GM10248 (cell line): ENCODE data around the gene GNB1.
A peak's percentile ranks its signal among the peaks of the same experiment; 100 is the strongest.
"Not testable (repeated sequence)": the region's sequence is repeated elsewhere in the genome, so short reads cannot be mapped to it uniquely, and the experiment has no call there.

Source experiments
- CTCF ChIA-PET: fragments of 300-600 bp; sonication (Branson Sonifier 250); formaldehyde crosslinking; extraction: SDS; loops from one replicate; lab custom pipeline; 2021; ENCODE audit warnings: antibody characterized with exemption; lab: Yijun Ruan, JAX
- POLR2A ChIA-PET: fragments of 350-650 bp; sonication (Branson Sonifier 250); formaldehyde crosslinking; extraction: SDS; loops from one replicate; lab custom pipeline; 2020; ENCODE audit warnings: antibody characterized with exemption; lab: Yijun Ruan, JAX
- DNase-seq: peaks from one replicate; pipeline ENCODE4 v3.0.0; 2012; ENCODE audit errors: extremely low spot score
- CTCF ChIP-seq: IDR thresholded peaks from 2 replicates; pipeline ENCODE4 v1.5.1; 2012; ENCODE audit warnings: mild to moderate bottlenecking, low read depth; ENCODE audit errors: extremely low read depth, missing control alignments, control extremely low read depth

The GNB1 gene

GRCh38 chr1:1872329-1872994, 18.4 kb downstream of the GNB1 start:
- no peak for DNase-seq
- POLR2A ChIA-PET = no interaction called here
- no peak for TF ChIP-seq CTCF
- CTCF ChIA-PET = interaction anchor here (1.4 to 2.2 kb wide), 4 partner anchors 13 to 33 kb away, joined by 3 to 5 read pairs (median 4); no protein-coding TSS in a partner anchor

GRCh38 chr1:1869469-1869868, 21.4 kb downstream of the GNB1 start:
- no peak for DNase-seq
- ChIA-PET POLR2A (interaction anchor here (0.5 kb wide), 1 partner anchor 67 kb away, joined by 3 read pairs; no protein-coding TSS in a partner anchor), CTCF (interaction anchor here (0.8 to 3.2 kb wide), 10 partner anchors 9 to 48 kb away, joined by 3 to 13 read pairs (median 4); no protein-coding TSS in a partner anchor)
- no peak for TF ChIP-seq CTCF

GRCh38 chr1:1867164-1867563, 23.7 kb downstream of the GNB1 start:
- ChIA-PET POLR2A (no interaction called here), CTCF (interaction anchor here (1.2 kb wide), 1 partner anchor 79 kb away, joined by 5 read pairs; no protein-coding TSS in a partner anchor)
- no peak for TF ChIP-seq CTCF
- no peak for DNase-seq

GRCh38 chr1:1862905-1863547, 27.9 kb downstream of the GNB1 start:
- ChIA-PET POLR2A (no interaction called here), CTCF (interaction anchor here (1.3 to 1.9 kb wide), 2 partner anchors 21 to 36 kb away, joined by 4 to 6 read pairs; no protein-coding TSS in a partner anchor)
- TF ChIP-seq CTCF = no peak
- peak; percentile 17 for DNase-seq

GRCh38 chr1:1861761-1862310, 29.1 kb downstream of the GNB1 start:
- POLR2A ChIA-PET, DNase-seq: not testable (repeated sequence)
- CTCF ChIA-PET = interaction anchor here (1.2 to 2.8 kb wide), 5 partner anchors 8 to 37 kb away, joined by 3 to 13 read pairs (median 4); no protein-coding TSS in a partner anchor

GRCh38 chr1:1861339-1861730, 29.6 kb downstream of the GNB1 start:
- DNase-seq = peak; percentile 10
- POLR2A ChIA-PET = no interaction called here
- no peak for TF ChIP-seq CTCF
- CTCF ChIA-PET = interaction anchor here (1.0 to 2.8 kb wide), 6 partner anchors 9 to 38 kb away, joined by 3 to 13 read pairs (median 4); no protein-coding TSS in a partner anchor

GRCh38 chr1:1859970-1860697, 30.8 kb downstream of the GNB1 start:
- POLR2A ChIA-PET, DNase-seq: not testable (repeated sequence)

More at GRCh38 chr1:1859970-1860697, 30.8 kb downstream of the GNB1 start:
- CTCF ChIA-PET = interaction anchor here (1.0 to 2.8 kb wide), 3 partner anchors 10 to 16 kb away, joined by 4 to 13 read pairs (median 13); no protein-coding TSS in a partner anchor
